ENCODE data around the gene PTPRM.

PTPRM gene

GRCh38 chr18:8004792-8005191 is 437.7 kb downstream of the PTPRM start:
- Histone ChIP-seq H3K36me3 (ENCODE audit: control insufficient read depth in 2 of 2, insufficient read depth in 2 of 2, low read length in 2 of 2) (no peaks in the 10 kb centered on the region), H3K9ac (ENCODE audit: low read depth in 1 of 2, low read length in 2 of 2) (no peak overlapping the region), H3K4me1 (ENCODE audit: control insufficient read depth in 2 of 2, insufficient read depth in 2 of 2, low read length in 2 of 2) (no peaks in the 10 kb centered on the region), H3K4me3 (ENCODE audit: low read length in 2 of 2) (no peak overlapping the region), H3K27me3 (ENCODE audit: control insufficient read depth in 2 of 2, insufficient read depth in 2 of 2, low read length in 2 of 2) (no peaks in the 10 kb centered on the region), H3K9me3 (ENCODE audit: control insufficient read depth in 2 of 2, low read length in 2 of 2) (no peaks in the 10 kb centered on the region), H3K27ac (ENCODE audit: low read depth in 2 of 2, low read length in 2 of 2) (no peak overlapping the region)

GRCh38 chr18:8005870-8006569 is 438.9 kb downstream of the PTPRM start:
- Histone ChIP-seq H3K4me3 (ENCODE audit: low read length in 2 of 2) (no peak overlapping the region), H3K9ac (ENCODE audit: low read depth in 1 of 2, low read length in 2 of 2) (no peak overlapping the region), H3K36me3 (ENCODE audit: control insufficient read depth in 2 of 2, insufficient read depth in 2 of 2, low read length in 2 of 2) (no peaks in the 10 kb centered on the region), H3K27ac (ENCODE audit: low read depth in 2 of 2, low read length in 2 of 2) (no peak overlapping the region), H3K27me3 (ENCODE audit: control insufficient read depth in 2 of 2, insufficient read depth in 2 of 2, low read length in 2 of 2) (no peaks in the 10 kb centered on the region), H3K9me3 (ENCODE audit: control insufficient read depth in 2 of 2, low read length in 2 of 2) (no peaks in the 10 kb centered on the region), H3K4me1 (ENCODE audit: control insufficient read depth in 2 of 2, insufficient read depth in 2 of 2, low read length in 2 of 2) (no peaks in the 10 kb centered on the region)

GRCh38 chr18:8006979-8007378 is 439.9 kb downstream of the PTPRM start:
- Histone ChIP-seq H3K27me3 (ENCODE audit: control insufficient read depth in 2 of 2, insufficient read depth in 2 of 2, low read length in 2 of 2) (no peaks in the 10 kb centered on the region), H3K36me3 (ENCODE audit: control insufficient read depth in 2 of 2, insufficient read depth in 2 of 2, low read length in 2 of 2) (no peaks in the 10 kb centered on the region), H3K9ac (ENCODE audit: low read depth in 1 of 2, low read length in 2 of 2) (no peak overlapping the region), H3K4me1 (ENCODE audit: control insufficient read depth in 2 of 2, insufficient read depth in 2 of 2, low read length in 2 of 2) (no peaks in the 10 kb centered on the region), H3K27ac (ENCODE audit: low read depth in 2 of 2, low read length in 2 of 2) (no peak overlapping the region), H3K4me3 (ENCODE audit: low read length in 2 of 2) (no peak overlapping the region), H3K9me3 (ENCODE audit: control insufficient read depth in 2 of 2, low read length in 2 of 2) (no peaks in the 10 kb centered on the region)

- H3K9ac ChIP-seq (ENCODE audit: low read depth in 1 of 2, low read length in 2 of 2) = no peak overlapping the region
- H3K27me3 ChIP-seq (ENCODE audit: control insufficient read depth in 2 of 2, insufficient read depth in 2 of 2, low read length in 2 of 2) = no peaks in the 10 kb centered on the region
- H3K4me1 ChIP-seq (ENCODE audit: control insufficient read depth in 2 of 2, insufficient read depth in 2 of 2, low read length in 2 of 2) = no peaks in the 10 kb centered on the region
- no peaks in the 10 kb centered on the region for H3K36me3 ChIP-seq (ENCODE audit: control insufficient read depth in 2 of 2, insufficient read depth in 2 of 2, low read length in 2 of 2)
- H3K27ac ChIP-seq (ENCODE audit: low read depth in 2 of 2, low read length in 2 of 2) = no peak overlapping the region
- H3K9me3 ChIP-seq (ENCODE audit: control insufficient read depth in 2 of 2, low read length in 2 of 2) = no peaks in the 10 kb centered on the region
- H3K4me3 ChIP-seq (ENCODE audit: low read length in 2 of 2) = no peak overlapping the region
Measured at GRCh38 chr18:8008033-8008432, 440.9 kb downstream of the PTPRM start.

GRCh38 chr18:8011361-8011760 is 444.2 kb downstream of the PTPRM start:
- H3K27ac ChIP-seq (ENCODE audit: low read depth in 2 of 2, low read length in 2 of 2) = no peak overlapping the region
- H3K9me3 ChIP-seq (ENCODE audit: control insufficient read depth in 2 of 2, low read length in 2 of 2) = no peaks in the 10 kb centered on the region
- H3K4me1 ChIP-seq (ENCODE audit: control insufficient read depth in 2 of 2, insufficient read depth in 2 of 2, low read length in 2 of 2) = no peaks in the 10 kb centered on the region
- H3K9ac ChIP-seq (ENCODE audit: low read depth in 1 of 2, low read length in 2 of 2) = no peak overlapping the region
- H3K27me3 ChIP-seq (ENCODE audit: control insufficient read depth in 2 of 2, insufficient read depth in 2 of 2, low read length in 2 of 2) = no peaks in the 10 kb centered on the region
- H3K4me3 ChIP-seq (ENCODE audit: low read length in 2 of 2) = no peak overlapping the region
- no peaks in the 10 kb centered on the region for H3K36me3 ChIP-seq (ENCODE audit: control insufficient read depth in 2 of 2, insufficient read depth in 2 of 2, low read length in 2 of 2)

- Histone ChIP-seq H3K27me3 (ENCODE audit: control insufficient read depth in 2 of 2, insufficient read depth in 2 of 2, low read length in 2 of 2) (no peaks in the 10 kb centered on the region), H3K9ac (ENCODE audit: low read depth in 1 of 2, low read length in 2 of 2) (no peak overlapping the region), H3K9me3 (ENCODE audit: control insufficient read depth in 2 of 2, low read length in 2 of 2) (no peaks in the 10 kb centered on the region), H3K27ac (ENCODE audit: low read depth in 2 of 2, low read length in 2 of 2) (no peak overlapping the region), H3K4me1 (ENCODE audit: control insufficient read depth in 2 of 2, insufficient read depth in 2 of 2, low read length in 2 of 2) (no peaks in the 10 kb centered on the region), H3K36me3 (ENCODE audit: control insufficient read depth in 2 of 2, insufficient read depth in 2 of 2, low read length in 2 of 2) (no peaks in the 10 kb centered on the region), H3K4me3 (ENCODE audit: low read length in 2 of 2) (no peak overlapping the region)
Measured at GRCh38 chr18:8011906-8012305, 444.8 kb downstream of the PTPRM start.

- Histone ChIP-seq H3K4me3 (ENCODE audit: low read length in 2 of 2) (no peak overlapping the region), H3K27me3 (ENCODE audit: control insufficient read depth in 2 of 2, insufficient read depth in 2 of 2, low read length in 2 of 2) (no peaks in the 10 kb centered on the region), H3K9me3 (ENCODE audit: control insufficient read depth in 2 of 2, low read length in 2 of 2) (no peaks in the 10 kb centered on the region), H3K27ac (ENCODE audit: low read depth in 2 of 2, low read length in 2 of 2) (no peak overlapping the region), H3K36me3 (ENCODE audit: control insufficient read depth in 2 of 2, insufficient read depth in 2 of 2, low read length in 2 of 2) (no peaks in the 10 kb centered on the region), H3K9ac (ENCODE audit: low read depth in 1 of 2, low read length in 2 of 2) (no peak overlapping the region), H3K4me1 (ENCODE audit: control insufficient read depth in 2 of 2, insufficient read depth in 2 of 2, low read length in 2 of 2) (no peaks in the 10 kb centered on the region)
Measured at GRCh38 chr18:8018701-8019331, 451.7 kb downstream of the PTPRM start.

- Histone ChIP-seq H3K9me3 (ENCODE audit: control insufficient read depth in 2 of 2, low read length in 2 of 2) (no peaks in the 10 kb centered on the region), H3K27ac (ENCODE audit: low read depth in 2 of 2, low read length in 2 of 2) (no peak overlapping the region), H3K9ac (ENCODE audit: low read depth in 1 of 2, low read length in 2 of 2) (no peak overlapping the region), H3K4me1 (ENCODE audit: control insufficient read depth in 2 of 2, insufficient read depth in 2 of 2, low read length in 2 of 2) (no peaks in the 10 kb centered on the region), H3K36me3 (ENCODE audit: control insufficient read depth in 2 of 2, insufficient read depth in 2 of 2, low read length in 2 of 2) (no peaks in the 10 kb centered on the region), H3K27me3 (ENCODE audit: control insufficient read depth in 2 of 2, insufficient read depth in 2 of 2, low read length in 2 of 2) (no peaks in the 10 kb centered on the region), H3K4me3 (ENCODE audit: low read length in 2 of 2) (no peak overlapping the region)
Measured at GRCh38 chr18:8019600-8019999, 452.5 kb downstream of the PTPRM start.

- Histone ChIP-seq H3K27ac (ENCODE audit: low read depth in 2 of 2, low read length in 2 of 2) (no peak overlapping the region), H3K9ac (ENCODE audit: low read depth in 1 of 2, low read length in 2 of 2) (no peak overlapping the region), H3K36me3 (ENCODE audit: control insufficient read depth in 2 of 2, insufficient read depth in 2 of 2, low read length in 2 of 2) (no peaks in the 10 kb centered on the region), H3K4me1 (ENCODE audit: control insufficient read depth in 2 of 2, insufficient read depth in 2 of 2, low read length in 2 of 2) (no peaks in the 10 kb centered on the region), H3K4me3 (ENCODE audit: low read length in 2 of 2) (no peak overlapping the region), H3K9me3 (ENCODE audit: control insufficient read depth in 2 of 2, low read length in 2 of 2) (no peaks in the 10 kb centered on the region), H3K27me3 (ENCODE audit: control insufficient read depth in 2 of 2, insufficient read depth in 2 of 2, low read length in 2 of 2) (no peaks in the 10 kb centered on the region)
Measured at GRCh38 chr18:8020132-8020846, 453.2 kb downstream of the PTPRM start.

GRCh38 chr18:8029061-8029460 is 461.9 kb downstream of the PTPRM start:
- Histone ChIP-seq H3K4me1 (ENCODE audit: control insufficient read depth in 2 of 2, insufficient read depth in 2 of 2, low read length in 2 of 2) (no peaks in the 10 kb centered on the region), H3K27me3 (ENCODE audit: control insufficient read depth in 2 of 2, insufficient read depth in 2 of 2, low read length in 2 of 2) (no peaks in the 10 kb centered on the region), H3K9me3 (ENCODE audit: control insufficient read depth in 2 of 2, low read length in 2 of 2) (no peaks in the 10 kb centered on the region), H3K9ac (ENCODE audit: low read depth in 1 of 2, low read length in 2 of 2) (no peak overlapping the region), H3K36me3 (ENCODE audit: control insufficient read depth in 2 of 2, insufficient read depth in 2 of 2, low read length in 2 of 2) (no peaks in the 10 kb centered on the region), H3K27ac (ENCODE audit: low read depth in 2 of 2, low read length in 2 of 2) (no peak overlapping the region), H3K4me3 (ENCODE audit: low read length in 2 of 2) (no peak overlapping the region)
